IPS-11a (cell line): ENCODE measurements around the gene FRMD4A.
"Not testable (repeated sequence)": the region's sequence is repeated elsewhere in the genome, so short reads cannot be mapped to it uniquely, and the experiment has no call there.

Experiments used
- H3K4me3 ChIP-seq: one replicate; pipeline ENCODE4 v1.5.1; 2013; ENCODE audit warnings: low read depth, low read length, control low read depth

The FRMD4A gene

DNA sequence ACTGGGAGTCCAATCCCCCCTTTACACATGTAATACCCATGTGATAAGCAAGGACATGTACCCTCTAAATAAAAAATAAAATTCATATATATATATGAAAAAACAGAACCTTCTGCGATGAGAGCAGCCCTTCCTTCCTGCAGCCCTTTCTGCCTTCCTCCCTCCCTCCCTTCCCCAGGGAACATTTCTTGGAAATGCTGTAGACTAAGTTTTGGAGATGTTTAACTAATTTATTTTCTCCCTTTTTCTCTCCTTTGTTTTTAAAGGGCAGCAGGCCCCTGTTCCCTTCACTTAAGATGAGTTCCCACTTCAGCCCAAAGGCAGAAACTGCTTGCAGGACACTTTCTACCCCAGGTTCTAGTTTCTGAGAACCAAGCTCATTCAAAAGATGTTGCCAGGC is 179.2 kb downstream of the FRMD4A start:
- no peak overlapping the region for H3K4me3 ChIP-seq

- H3K4me3 ChIP-seq, result no peak overlapping the region
These were observed 180.2 kb downstream of the FRMD4A start for GRCh38 chr10:14150526-14150925.

- no peak overlapping the region for H3K4me3 ChIP-seq
These were observed 184.2 kb downstream of the FRMD4A start for GRCh38 chr10:14146501-14146900.

DNA sequence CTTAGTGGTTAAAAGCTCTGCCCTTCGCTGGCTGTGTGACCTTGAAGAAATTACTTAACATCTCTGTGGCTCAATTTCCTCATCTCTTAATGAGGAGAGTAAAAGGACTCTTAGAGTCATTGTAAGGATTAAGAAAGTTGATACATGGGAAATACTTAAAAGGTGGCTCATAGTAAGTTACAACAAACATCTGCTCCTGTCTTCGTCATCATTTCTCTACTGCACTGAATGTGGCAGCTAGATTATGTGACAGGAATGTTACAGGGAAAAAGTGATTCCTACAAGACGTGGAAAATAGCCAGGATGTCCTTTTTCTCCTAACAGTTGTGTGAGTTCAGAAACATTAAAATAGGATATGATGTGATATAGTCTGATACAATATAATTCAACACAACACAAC is 184.7 kb downstream of the FRMD4A start:
- no peak overlapping the region for H3K4me3 ChIP-seq

DNA sequence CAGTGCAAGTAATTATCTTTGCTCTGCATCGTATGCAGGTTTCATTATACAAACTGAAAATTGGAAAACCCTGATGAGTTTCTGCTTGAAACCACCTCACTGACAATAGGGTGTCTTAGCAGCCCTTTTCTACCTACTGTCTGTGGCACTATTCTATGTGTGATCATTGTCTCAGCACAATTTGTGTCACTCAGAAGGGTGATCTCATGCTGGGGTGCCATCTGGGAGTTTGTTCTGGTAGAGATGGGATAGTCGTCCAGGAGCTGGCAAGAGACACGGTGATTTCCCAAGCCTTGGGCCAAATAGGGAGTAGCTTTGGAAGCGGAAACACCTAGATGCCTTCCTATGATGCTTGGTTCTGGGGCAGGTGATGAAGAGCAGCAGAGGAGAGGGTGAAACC is 186.3 kb downstream of the FRMD4A start:
- H3K4me3 ChIP-seq, result no peak overlapping the region

DNA sequence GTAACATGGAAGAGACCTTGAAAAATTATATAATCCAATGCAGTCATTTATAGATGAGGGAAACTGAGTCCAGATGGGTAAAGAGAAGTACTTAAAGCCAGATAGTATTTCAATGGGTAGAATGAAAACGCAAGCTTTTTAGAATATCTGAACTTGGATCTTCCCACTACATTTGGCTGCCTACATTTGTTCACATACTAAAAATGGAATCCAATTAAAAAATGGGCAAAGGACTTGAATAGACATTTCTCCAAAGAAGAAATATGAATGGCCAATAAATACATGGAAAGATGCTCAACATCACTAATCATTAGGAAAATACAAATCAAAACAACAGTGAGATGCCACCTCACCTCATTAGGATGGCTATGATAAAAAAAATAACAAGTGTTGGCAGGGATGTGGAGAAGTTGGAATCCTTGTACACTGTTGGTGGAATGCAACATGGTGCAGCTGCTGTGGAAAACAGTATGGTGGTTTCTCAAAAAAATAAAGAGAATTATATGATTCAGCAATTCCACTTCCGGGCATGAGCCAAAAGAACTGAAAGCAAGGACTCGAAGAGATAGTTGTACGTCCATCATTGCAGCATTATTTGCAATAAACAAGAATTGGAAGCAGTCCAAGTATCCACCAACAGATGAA is 188.0 kb downstream of the FRMD4A start:
- H3K4me3 ChIP-seq, result no peak overlapping the region

- H3K4me3 ChIP-seq, result no peak overlapping the region
These were observed 189.4 kb downstream of the FRMD4A start for GRCh38 chr10:14141283-14141682.

DNA sequence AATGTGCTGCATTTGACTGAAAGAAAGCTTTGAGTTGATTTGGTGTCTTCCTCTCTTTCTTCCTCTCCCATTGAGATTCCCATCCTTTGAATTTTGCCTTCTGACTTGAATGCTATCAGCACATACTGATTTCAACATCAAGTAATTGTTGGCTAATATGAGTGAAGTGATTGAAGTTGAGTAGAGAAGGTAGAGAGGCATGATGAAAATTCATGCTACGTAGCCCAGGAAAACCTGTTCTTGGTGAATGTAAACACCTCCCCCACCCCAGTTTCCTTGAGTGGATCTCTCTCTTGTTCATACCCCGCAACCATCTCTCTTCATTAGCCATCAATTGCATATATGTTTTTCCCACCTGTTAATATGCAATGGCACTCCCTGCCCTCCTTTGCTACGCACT is 193.3 kb downstream of the FRMD4A start:
- no peak overlapping the region for H3K4me3 ChIP-seq

DNA sequence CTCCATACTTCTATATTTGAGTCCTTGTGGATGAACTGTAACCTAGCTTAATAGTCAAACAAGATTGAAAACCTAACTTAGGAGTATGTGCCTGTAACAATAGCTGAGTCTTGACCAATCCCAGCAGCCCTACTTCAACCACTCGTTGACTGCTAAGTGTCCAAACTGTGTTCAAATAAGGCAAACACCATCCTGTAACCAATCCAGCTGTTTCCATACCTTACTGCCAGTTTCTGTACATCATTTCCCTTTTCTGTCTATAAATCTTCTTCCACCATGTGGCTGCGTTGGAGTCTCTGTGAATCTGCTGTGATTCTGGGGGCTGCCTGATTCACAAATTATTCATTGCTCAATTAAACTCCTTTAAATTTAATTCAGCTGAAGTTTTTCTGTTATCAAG is 195.5 kb downstream of the FRMD4A start:
- not testable (repeated sequence) for H3K4me3 ChIP-seq

- H3K4me3 ChIP-seq, result no peak overlapping the region
These were observed 196.4 kb downstream of the FRMD4A start for GRCh38 chr10:14134275-14134674.

DNA sequence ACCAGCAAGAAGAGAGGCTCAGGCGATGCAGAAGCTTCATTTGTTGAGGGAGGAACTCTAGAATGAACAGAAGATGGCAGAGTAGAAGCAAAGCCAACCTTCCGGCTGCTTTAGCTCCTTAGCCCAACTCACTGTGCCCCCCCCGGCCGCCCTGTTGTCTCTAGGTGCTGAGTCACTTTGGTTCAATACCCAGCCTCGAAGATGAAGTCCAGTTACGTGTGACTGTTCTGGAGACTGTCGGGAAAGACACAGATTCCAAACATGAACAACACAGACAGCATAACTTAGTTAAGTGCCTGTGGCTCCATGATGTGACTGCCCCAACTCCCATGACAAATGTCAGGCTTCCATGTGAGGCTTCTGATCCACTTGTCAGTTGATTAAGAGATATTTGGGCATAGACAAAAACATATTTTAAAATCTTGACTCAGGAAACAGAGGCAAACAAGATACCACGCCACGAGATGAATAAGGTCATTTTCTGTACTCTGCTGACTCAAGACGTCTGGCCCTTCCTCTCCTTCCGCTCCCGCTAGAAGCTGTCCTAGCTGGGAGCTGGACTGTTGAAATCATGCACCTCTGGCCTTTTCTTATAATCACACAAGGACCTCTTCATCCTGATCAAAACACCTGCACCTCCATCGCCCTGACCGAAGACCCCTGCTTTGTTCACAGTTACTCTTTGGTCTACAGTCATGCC is 199.3 kb downstream of the FRMD4A start:
- no peak overlapping the region for H3K4me3 ChIP-seq

- H3K4me3 ChIP-seq, result no peak overlapping the region
These were observed 201.0 kb downstream of the FRMD4A start for GRCh38 chr10:14129770-14130169.

DNA sequence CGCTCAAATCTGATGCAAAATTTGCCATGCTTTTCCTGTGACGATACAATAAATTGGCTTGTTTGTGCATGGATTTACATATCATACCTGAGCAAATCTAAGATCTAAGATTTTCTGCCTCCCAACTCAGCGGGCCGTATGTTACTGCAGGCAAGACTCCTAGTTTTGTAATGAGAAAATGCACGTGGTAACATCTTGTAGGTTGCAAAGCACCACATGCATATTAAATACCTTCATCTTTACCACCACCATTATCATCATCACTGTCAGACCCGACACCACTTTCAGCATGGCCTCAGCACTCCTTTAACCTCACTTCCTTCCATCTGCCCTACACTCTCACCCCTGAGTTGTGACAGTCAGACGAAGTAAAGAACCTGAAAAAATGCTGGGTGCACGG is 202.2 kb downstream of the FRMD4A start:
- H3K4me3 ChIP-seq, result no peak overlapping the region

DNA sequence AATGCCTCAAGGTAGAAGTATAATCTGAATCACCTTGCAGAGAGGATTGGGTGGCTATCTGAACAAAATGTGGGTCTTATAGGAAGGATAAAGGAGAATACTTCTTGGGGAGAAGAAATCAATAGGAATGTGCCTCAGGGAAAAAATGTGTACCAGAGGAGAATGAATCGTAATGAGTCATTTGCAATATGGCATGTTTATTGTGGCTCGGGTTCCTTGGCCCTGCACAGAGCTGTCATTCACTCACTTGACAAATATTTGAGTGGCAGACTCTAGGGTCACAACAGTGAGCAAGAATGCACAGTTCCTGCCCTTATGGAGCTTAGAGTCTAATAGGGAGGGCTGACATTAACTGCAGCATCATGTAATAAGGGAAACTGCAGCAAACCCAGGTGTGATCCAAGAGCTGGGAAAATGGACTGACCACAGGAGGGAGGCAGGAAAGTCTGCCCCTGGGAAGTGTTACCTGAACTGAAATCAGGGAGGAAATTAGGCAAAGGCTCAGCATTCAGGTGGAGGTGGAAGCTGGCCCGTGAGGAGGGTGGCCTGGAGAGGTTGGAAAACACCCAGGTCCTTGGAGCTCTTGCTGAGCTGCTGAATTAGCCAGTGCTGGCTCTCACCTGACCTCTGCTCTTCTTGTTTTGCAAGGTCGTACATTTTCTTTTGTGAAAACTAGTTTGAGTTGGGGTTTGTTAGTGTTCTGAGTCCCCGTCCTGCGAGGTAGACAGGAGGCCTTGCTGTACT is 203.9 kb downstream of the FRMD4A start:
- no peak overlapping the region for H3K4me3 ChIP-seq

- no peak overlapping the region for H3K4me3 ChIP-seq
These were observed 205.2 kb downstream of the FRMD4A start for GRCh38 chr10:14125564-14125963.

GRCh38 chr10:14124941-14125340 is 205.8 kb downstream of the FRMD4A start:
- H3K4me3 ChIP-seq, result no peak overlapping the region

- H3K4me3 ChIP-seq, result no peak overlapping the region
These were observed 207.6 kb downstream of the FRMD4A start for GRCh38 chr10:14123139-14123538.

- H3K4me3 ChIP-seq, result no peak overlapping the region
These were observed 209.9 kb downstream of the FRMD4A start for GRCh38 chr10:14120812-14121211.

GRCh38 chr10:14118953-14119352 is 211.8 kb downstream of the FRMD4A start:
- no peak overlapping the region for H3K4me3 ChIP-seq

DNA sequence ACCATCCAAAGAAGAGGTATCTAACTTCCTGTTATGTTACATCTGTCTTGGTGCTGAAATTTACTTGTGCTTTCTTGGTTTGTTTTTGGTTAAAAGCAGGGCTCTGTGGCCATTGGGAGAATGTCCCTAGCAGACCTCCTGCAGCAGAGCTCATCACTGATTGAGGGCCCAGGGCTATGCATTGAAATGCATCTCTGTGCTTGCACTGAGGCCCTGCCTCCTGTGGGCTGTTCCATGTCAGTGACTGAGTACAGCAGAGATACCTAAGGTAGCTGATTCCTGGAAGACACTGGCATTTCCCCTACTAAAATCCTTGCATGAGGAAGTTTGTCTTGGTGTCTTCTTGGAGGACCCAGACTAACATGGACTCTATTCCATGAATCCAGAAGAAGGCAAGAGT is 213.9 kb downstream of the FRMD4A start:
- no peak overlapping the region for H3K4me3 ChIP-seq

- no peak overlapping the region for H3K4me3 ChIP-seq
These were observed 214.7 kb downstream of the FRMD4A start for GRCh38 chr10:14116021-14116420.

- H3K4me3 ChIP-seq, result no peak overlapping the region
These were observed 215.9 kb downstream of the FRMD4A start for GRCh38 chr10:14114791-14115190.
